ENCODE measurements around the gene NPHP4. TPM values are rescaled to one million over a fixed set of nuclear protein-coding genes. Genes with fewer than 3 reads are reported as not detected.

The NPHP4 gene
- total RNA-seq, 2 experiments from 2014 or later, result 6.2 to 7.7 TPM

- DNase-seq (peak in 1 of 14 experiments; percentile 29), ATAC-seq (ENCODE audit: poor library complexity) (no peak)
- no peak for TF ChIP-seq CTCF (IDR thresholded peaks at IDR 0.05)
- Histone ChIP-seq H3K4me1 (ENCODE audit: insufficient read depth, low read length) (peaks cover 36% of the 10 kb centered on the region), H3K27ac (ENCODE audit: low read depth in 1 of 2, low read length in 2 of 2) (no peak overlapping the region), H3K4me3 (ENCODE audit: low read length) (no peak overlapping the region), H3K9me3 (ENCODE audit: control insufficient read depth in 1 of 2, insufficient read depth in 1 of 2, low read length in 2 of 2) (no peaks in the 10 kb centered on the region), H3K27me3 (ENCODE audit: control insufficient read depth in 1 of 2, insufficient read depth in 2 of 2, low read length in 2 of 2) (no peaks in the 10 kb centered on the region), H3K36me3 (ENCODE audit: insufficient read depth, low read length) (peaks cover 33% of the 10 kb centered on the region)
- peaks cover 6% of the 10 kb centered on the region for H3K36me3 Mint-ChIP-seq (ENCODE audit: low read depth)
- intact Hi-C loops (cut with DNase I, micrococcal nuclease), result loop anchor here in 1 of 2 experiments (10.0 kb wide), 1 partner anchor 785 kb away; the partner anchor contains the start of gene CAMTA1
- H3K27ac Mint-ChIP-seq, result no peak overlapping the region
- H3K9me3 Mint-ChIP-seq, result no peaks in the 10 kb centered on the region
- CTCF ChIA-PET, result no interaction called here
- H3K27me3 Mint-ChIP-seq, result no peaks in the 10 kb centered on the region
- POLR2A ChIA-PET, result no interaction called here
- peaks cover 25% of the 10 kb centered on the region for H3K4me1 Mint-ChIP-seq (ENCODE audit: low read depth)
- no peak overlapping the region for H3K4me3 Mint-ChIP-seq
Measured at GRCh38 chr1:5999711-6000443, 7.7 kb upstream of the NPHP4 start.

GRCh38 chr1:5998906-5999301 lies 6.7 kb upstream of the NPHP4 start:
- H3K27ac ChIP-seq (ENCODE audit: low read depth in 1 of 2, low read length in 2 of 2), result no peak overlapping the region
- ATAC-seq (ENCODE audit: poor library complexity) (no peak), DNase-seq (peak in 1 of 14 experiments; percentile 22)
- ChIA-PET CTCF (no interaction called here), POLR2A (no interaction called here)
- peaks cover 11% of the 10 kb centered on the region for H3K36me3 Mint-ChIP-seq (ENCODE audit: low read depth)
- peaks cover 30% of the 10 kb centered on the region for H3K36me3 ChIP-seq (ENCODE audit: insufficient read depth, low read length)
- H3K4me1 Mint-ChIP-seq (ENCODE audit: low read depth), result peaks cover 29% of the 10 kb centered on the region
- no peak overlapping the region for H3K27ac Mint-ChIP-seq
- H3K9me3 Mint-ChIP-seq, result no peaks in the 10 kb centered on the region
- no peak overlapping the region for H3K4me3 Mint-ChIP-seq
- H3K4me1 ChIP-seq (ENCODE audit: insufficient read depth, low read length), result peaks cover 45% of the 10 kb centered on the region
- H3K27me3 ChIP-seq (ENCODE audit: control insufficient read depth in 1 of 2, insufficient read depth in 2 of 2, low read length in 2 of 2), result no peaks in the 10 kb centered on the region
- no peaks in the 10 kb centered on the region for H3K27me3 Mint-ChIP-seq
- no peaks in the 10 kb centered on the region for H3K9me3 ChIP-seq (ENCODE audit: control insufficient read depth in 1 of 2, insufficient read depth in 1 of 2, low read length in 2 of 2)
- no peak overlapping the region for H3K4me3 ChIP-seq (ENCODE audit: low read length)
- intact Hi-C loops (cut with DNase I, micrococcal nuclease), result loop anchor here in 1 of 2 experiments (10.0 kb wide), 1 partner anchor 786 kb away; the partner anchor contains the start of gene CAMTA1
- no peak for TF ChIP-seq CTCF (IDR thresholded peaks at IDR 0.05)

- no peak overlapping the region for H3K4me3 Mint-ChIP-seq
Measured at GRCh38 chr1:5998051-5998905, 6.1 kb upstream of the NPHP4 start.

More at GRCh38 chr1:5998051-5998905, 6.1 kb upstream of the NPHP4 start:
- TF ChIP-seq CTCF (IDR thresholded peaks at IDR 0.05), result no peak
- H3K9me3 ChIP-seq (ENCODE audit: control insufficient read depth in 1 of 2, insufficient read depth in 1 of 2, low read length in 2 of 2), result no peaks in the 10 kb centered on the region
- peaks cover 52% of the 10 kb centered on the region for H3K4me1 ChIP-seq (ENCODE audit: insufficient read depth, low read length)
- peaks cover 26% of the 10 kb centered on the region for H3K36me3 ChIP-seq (ENCODE audit: insufficient read depth, low read length)
- ChIA-PET CTCF (no interaction called here), POLR2A (no interaction called here)
- intact Hi-C loops (cut with DNase I, micrococcal nuclease), result loop anchor here in 1 of 2 experiments (10.0 kb wide), 1 partner anchor 787 kb away; the partner anchor contains the start of gene CAMTA1
- Mint-ChIP-seq H3K36me3 (ENCODE audit: low read depth) (peaks cover 14% of the 10 kb centered on the region), H3K4me1 (ENCODE audit: low read depth) (peaks cover 36% of the 10 kb centered on the region), H3K27me3 (no peaks in the 10 kb centered on the region), H3K9me3 (no peaks in the 10 kb centered on the region), H3K27ac (no peak overlapping the region)
- no peak for ATAC-seq (ENCODE audit: poor library complexity)
- no peaks in the 10 kb centered on the region for H3K27me3 ChIP-seq (ENCODE audit: control insufficient read depth in 1 of 2, insufficient read depth in 2 of 2, low read length in 2 of 2)
- no peak overlapping the region for H3K27ac ChIP-seq (ENCODE audit: low read depth in 1 of 2, low read length in 2 of 2)
- H3K4me3 ChIP-seq (ENCODE audit: low read length), result no peak overlapping the region
- DNase-seq, result peak in 1 of 14 experiments; percentile 25

All from CD4-positive, alpha-beta T cell (primary cell).